ENCODE measurements around the gene DNM1.

GRCh38 chr9:128163027-128163515 is 40.1 kb upstream of the DNM1 start:
- TF ChIP-seq TAF1 (IDR thresholded peaks at IDR 0.05; ENCODE audit: borderline replicate concordance, low read depth, low read length) (no peak), RAD21 (IDR thresholded peaks at IDR 0.05; ENCODE audit: low read length) (no peak), CTCF (IDR thresholded peaks at IDR 0.05) (no peak), JUND (IDR thresholded peaks at IDR 0.05) (no peak), GABPA (IDR thresholded peaks at IDR 0.05; ENCODE audit: low read depth) (no peak), NRF1 (IDR thresholded peaks at IDR 0.05; ENCODE audit: low read depth, low read length) (no peak), RFX5 (IDR thresholded peaks at IDR 0.05; ENCODE audit: low read length) (no peak), RXRA (IDR thresholded peaks at IDR 0.05; ENCODE audit: borderline replicate concordance, low read depth) (no peak), MEF2A (IDR thresholded peaks at IDR 0.05; ENCODE audit: borderline replicate concordance, low read depth) (no peak), POLR2AphosphoS5 (IDR thresholded peaks at IDR 0.05; ENCODE audit: low read depth, low read length) (no peak), ELF1 (IDR thresholded peaks at IDR 0.05) (no peak), RCOR1 (IDR thresholded peaks at IDR 0.05; ENCODE audit: low read length) (no peak), SMC3 (IDR thresholded peaks at IDR 0.05; ENCODE audit: low read depth, low read length) (no peak), NFIC (IDR thresholded peaks at IDR 0.05; ENCODE audit: borderline replicate concordance) (no peak)

Data from SK-N-SH (cell line).